Caki2 (cell line): ENCODE results near the gene ATG5. TPM values are rescaled to one million over a fixed set of nuclear protein-coding genes. Genes with fewer than 3 reads are reported as not detected.

ENCODE experiments used
- DNase-seq: peaks from one replicate; pipeline ENCODE4 v3.0.0-alpha.2; 2015; ENCODE audit warnings: low read depth
- in situ Hi-C: cut with HindIII; loops from 2 replicates; pipeline ENCODE4 v1.10.0; 2016; ENCODE audit warnings: low sequenced_read_pairs, low pct_unique_long_range_greater_than_20kb, mixed read lengths
- total RNA-seq: library from RNA; depleted of rRNA; stranded (reverse); fragments of >200 nt; shearing (Covaris generic); gene quantifications from 2 replicates; pipeline ENCODE4 v1.2.3, GENCODE V29; 2014; ENCODE audit warnings: low replicate concordance; rRNA removed

Gene ATG5
- total RNA-seq: 40.7 and 41.2 TPM in 2 replicates

GRCh38 chr6:106325336-106326178, at the start of gene ATG5:
Gene ATG5, minus strand, starts transcription at chr6:106325760. Its CDS starts 9,552 bp downstream, at chr6:106316208.
- in situ Hi-C loops: no loop called here
- DNase-seq: peak; percentile 99

- in situ Hi-C loops: no loop called here
- DNase-seq: no peak
Measured at GRCh38 chr6:106373502-106374239, 48.1 kb upstream of the ATG5 start.

- in situ Hi-C loops: no loop called here
- no peak for DNase-seq
Measured at GRCh38 chr6:106372838-106373501, 47.4 kb upstream of the ATG5 start.

GRCh38 chr6:106370639-106371038, 45.1 kb upstream of the ATG5 start:
- no peak for DNase-seq
- in situ Hi-C loops: no loop called here

- in situ Hi-C loops: no loop called here
- no peak for DNase-seq
Measured at GRCh38 chr6:106369739-106370138, 44.2 kb upstream of the ATG5 start.

GRCh38 chr6:106363401-106364138, 38.0 kb upstream of the ATG5 start:
- DNase-seq: no peak
- in situ Hi-C loops: no loop called here

GRCh38 chr6:106360989-106361430, 35.5 kb upstream of the ATG5 start:
- no peak for DNase-seq
- in situ Hi-C loops: no loop called here

GRCh38 chr6:106360410-106360988, 34.9 kb upstream of the ATG5 start, which contains the start of gene CRYBG1:
Gene CRYBG1, plus strand, starts transcription at chr6:106360717. Its CDS starts 192 bp downstream, at chr6:106360909.
- peak; percentile 71 for DNase-seq
- in situ Hi-C loops: no loop called here

GRCh38 chr6:106359959-106360409, 34.4 kb upstream of the ATG5 start:
- in situ Hi-C loops: no loop called here
- DNase-seq: no peak

GRCh38 chr6:106356378-106356777, 30.8 kb upstream of the ATG5 start:
- in situ Hi-C loops: no loop called here

GRCh38 chr6:106347219-106347618, 21.7 kb upstream of the ATG5 start:
- in situ Hi-C loops: no loop called here
- DNase-seq: no peak

More at GRCh38 chr6:106356378-106356777, 30.8 kb upstream of the ATG5 start:
- no peak for DNase-seq

- peak; percentile 68 for DNase-seq
- in situ Hi-C loops: no loop called here
Measured at GRCh38 chr6:106339334-106340029, 13.9 kb upstream of the ATG5 start.

- in situ Hi-C loops: no loop called here
- DNase-seq: peak; percentile 41
Measured at GRCh38 chr6:106334646-106335448, 9.3 kb upstream of the ATG5 start.

GRCh38 chr6:106324726-106325335, 729 bp downstream of the ATG5 start:
- no peak for DNase-seq
- in situ Hi-C loops: no loop called here

GRCh38 chr6:106321940-106322339, 3.6 kb downstream of the ATG5 start:
- no peak for DNase-seq
- in situ Hi-C loops: no loop called here

GRCh38 chr6:106318851-106319250, 6.7 kb downstream of the ATG5 start:
- in situ Hi-C loops: no loop called here

More at GRCh38 chr6:106318851-106319250, 6.7 kb downstream of the ATG5 start:
- DNase-seq: no peak
